IMR-90 (cell line): Measurements from ENCODE around the gene SLC39A11. TPM values are rescaled to one million over a fixed set of nuclear protein-coding genes. Genes with fewer than 3 reads are reported as not detected.

Experiments
- ATAC-seq: fragments of 200-7000 bp; cut with Tn5 transposase; 2 replicates; pipeline ENCODE4 v1.9.1; 2020; ENCODE audit warnings: low read depth, mild to moderate bottlenecking, moderate library complexity
- BruUV-seq: library from RNA; stranded (reverse); fragments of 400-500 nt; replicated peaks from 2 replicates; lab custom pipeline; 2021; lab: Mats Ljungman, UMichigan
- CTCF ChIA-PET: fragments of 300-600 bp; formaldehyde crosslinking; extraction: SDS; loops from one replicate; lab custom pipeline; 2021; ENCODE audit warnings: antibody characterized with exemption; lab: Yijun Ruan, JAX
- POLR2A ChIA-PET: fragments of 300-600 bp; sonication (Branson Sonifier 250); formaldehyde crosslinking; loops from one replicate; lab custom pipeline; 2022; ENCODE audit warnings: antibody characterized with exemption; ENCODE audit not compliant: unreplicated experiment; lab: Charles Lee
- DNase-seq: peaks from one replicate; pipeline ENCODE4 v3.0.0; 2013
- H2AFZ ChIP-seq: replicated peaks from 2 replicates; pipeline ENCODE3; 2013; ENCODE audit warnings: low read length, mild to moderate bottlenecking; ENCODE audit not compliant: poor library complexity
- H2AK5ac ChIP-seq: 2 replicates; pipeline ENCODE4 v1.6.1; 2013; ENCODE audit warnings: low read depth, low read length, inconsistent platforms
- H2AK9ac ChIP-seq: replicated peaks from 2 replicates; pipeline ENCODE3; 2013; ENCODE audit warnings: mild to moderate bottlenecking, low read depth, low read length, moderate library complexity; ENCODE audit not compliant: poor library complexity
- H2BK120ac ChIP-seq: 2 replicates; pipeline ENCODE4 v1.6.1; 2013; ENCODE audit warnings: low read depth, low read length, inconsistent platforms
- H2BK15ac ChIP-seq: 3 replicates; pipeline ENCODE4 v1.6.1; 2013; ENCODE audit warnings: low read depth, low read length, inconsistent platforms
- H2BK20ac ChIP-seq: 2 replicates; pipeline ENCODE4 v1.6.1; 2013; ENCODE audit warnings: low read depth, mild to moderate bottlenecking, inconsistent platforms, low read length, moderate library complexity
- H2BK5ac ChIP-seq: 2 replicates; pipeline ENCODE4 v1.6.1; 2013; ENCODE audit warnings: mild to moderate bottlenecking, low read depth, low read length, inconsistent platforms; ENCODE audit not compliant: poor library complexity, severe bottlenecking
- H3K14ac ChIP-seq: replicated peaks from 2 replicates; pipeline ENCODE4 v1.6.1; 2013; ENCODE audit warnings: low read depth, low read length, inconsistent platforms
- H3K18ac ChIP-seq: 2 replicates; pipeline ENCODE4 v1.6.1; 2013; ENCODE audit warnings: low read depth, low read length, control low read depth
- H3K23ac ChIP-seq: 2 replicates; pipeline ENCODE4 v1.6.1; 2013; ENCODE audit warnings: low read depth, low read length, inconsistent platforms
- H3K27ac ChIP-seq: 2 replicates; pipeline ENCODE4 v1.5.1; 2013; ENCODE audit warnings: mild to moderate bottlenecking, control low read depth, low read length; ENCODE audit not compliant: insufficient read depth
- H3K27me3 ChIP-seq: 2 replicates; pipeline ENCODE4 v1.6.1; 2013; ENCODE audit warnings: low read length; ENCODE audit not compliant: control insufficient read depth, insufficient read depth
- H3K36me3 ChIP-seq: 2 replicates; pipeline ENCODE4 v1.6.1; 2013; ENCODE audit warnings: low read length, mixed read lengths; ENCODE audit not compliant: control insufficient read depth, insufficient read depth
- H3K4ac ChIP-seq: 2 replicates; pipeline ENCODE4 v1.6.1; 2013; ENCODE audit warnings: low read depth, low read length, inconsistent platforms
- H3K4me1 ChIP-seq: 2 replicates; pipeline ENCODE4 v1.6.1; 2013; ENCODE audit warnings: low read length, mixed read lengths; ENCODE audit not compliant: control insufficient read depth, insufficient read depth
- H3K4me2 ChIP-seq: 2 replicates; pipeline ENCODE4 v1.6.1; 2013; ENCODE audit warnings: low read depth, mild to moderate bottlenecking, control low read depth, low read length, moderate library complexity
- H3K4me3 ChIP-seq: 2 replicates; pipeline ENCODE4 v1.5.1; 2013; ENCODE audit warnings: low read depth, mild to moderate bottlenecking, control low read depth, low read length, moderate library complexity; ENCODE audit not compliant: insufficient read depth
- H3K56ac ChIP-seq: 2 replicates; pipeline ENCODE4 v1.6.1; 2013; ENCODE audit warnings: low read length, inconsistent platforms; ENCODE audit not compliant: insufficient read depth; ENCODE audit errors: extremely low read depth
- H3K79me1 ChIP-seq, 2 experiments: 2 replicates each; pipeline ENCODE4 v1.6.1; 2013; ENCODE audit warnings: low read length in 2 of 2, inconsistent platforms in 1 of 2, low read depth in 1 of 2
- H3K9ac ChIP-seq: 2 replicates; pipeline ENCODE4 v1.6.1; 2013; ENCODE audit warnings: low read depth, low read length, control low read depth
- H3K9me1 ChIP-seq: 2 replicates; pipeline ENCODE4 v1.6.1; 2013; ENCODE audit warnings: low read length, inconsistent platforms; ENCODE audit not compliant: insufficient read depth
- H3K9me3 ChIP-seq: 2 replicates; pipeline ENCODE4 v1.6.1; 2013; ENCODE audit warnings: low read length; ENCODE audit not compliant: control insufficient read depth, insufficient read depth
- H4K20me1 ChIP-seq: 2 replicates; pipeline ENCODE4 v1.6.1; 2013; ENCODE audit warnings: low read length, inconsistent platforms; ENCODE audit not compliant: insufficient read depth
- H4K5ac ChIP-seq: 2 replicates; pipeline ENCODE4 v1.6.1; 2013; ENCODE audit warnings: mild to moderate bottlenecking, low read depth, low read length, control low read depth
- H4K8ac ChIP-seq, 2 experiments: 2 replicates each; pipeline ENCODE4 v1.6.1; 2013; ENCODE audit warnings: low read depth in 2 of 2, low read length in 2 of 2, control low read depth in 1 of 2, inconsistent platforms in 1 of 2
- H4K91ac ChIP-seq: 2 replicates; pipeline ENCODE4 v1.6.1; 2013; ENCODE audit warnings: low read depth, low read length, inconsistent platforms; ENCODE audit not compliant: insufficient read depth
- BHLHE40 ChIP-seq: fragments of 150-350 bp; IDR thresholded peaks from 2 replicates; pipeline ENCODE4 v1.6.1; 2016; ENCODE audit warnings: mild to moderate bottlenecking, low read depth, low read length
- MAZ ChIP-seq: IDR thresholded peaks from 2 replicates; pipeline ENCODE4 v1.6.1; 2012; ENCODE audit warnings: low read depth, mild to moderate bottlenecking, low read length, improper control_type of control experiment, moderate library complexity, borderline replicate concordance
- MXI1 ChIP-seq: IDR thresholded peaks from 2 replicates; pipeline ENCODE4 v1.6.1; 2012; ENCODE audit warnings: low read depth, mild to moderate bottlenecking, low read length, moderate library complexity, borderline replicate concordance
- POLR2A ChIP-seq: IDR thresholded peaks from 2 replicates; pipeline ENCODE4 v1.6.1; 2012; ENCODE audit warnings: mild to moderate bottlenecking, low read depth, low read length
- RAD21 ChIP-seq: IDR thresholded peaks from 2 replicates; pipeline ENCODE4 v1.6.1; 2012; ENCODE audit warnings: low read length, improper control_type of control experiment
- RCOR1 ChIP-seq: IDR thresholded peaks from 2 replicates; pipeline ENCODE4 v1.6.1; 2012; ENCODE audit warnings: mild to moderate bottlenecking, low read length, improper control_type of control experiment; ENCODE audit not compliant: insufficient replicate concordance
- RFX5 ChIP-seq: IDR thresholded peaks from 2 replicates; pipeline ENCODE4 v1.8.0; 2012; ENCODE audit warnings: low read depth, mild to moderate bottlenecking, low read length, moderate library complexity
- SMC3 ChIP-seq: fragments of 150-350 bp; IDR thresholded peaks from 2 replicates; pipeline ENCODE4 v1.6.1; 2016; ENCODE audit warnings: low read depth, mild to moderate bottlenecking, antibody characterized with exemption, low read length, moderate library complexity
- WGBS, 2 experiments: methylation state at CpG; one replicate each; pipeline versions ENCODE4 v1.1.5 to v1.1.7; 2013; ENCODE audit warnings: missing lambda C conversion rate in 2 of 2; ENCODE audit not compliant: insufficient read length in 1 of 2; ENCODE audit errors: extremely low coverage in 2 of 2; 5-methylcytosine and 5-hydroxymethylcytosine counted together
- dilution Hi-C: fragments of 300-500 bp; cut with HindIII; formaldehyde crosslinking; loops from one replicate; pipeline ENCODE4 v1.14.3; 2018; ENCODE audit warnings: low sequenced_read_pairs; ENCODE audit not compliant: unreplicated experiment
- in situ Hi-C: fragments of 300-500 bp; cut with MboI; formaldehyde crosslinking; loops from 3 replicates; pipeline ENCODE4 v1.14.3; 2019; ENCODE audit warnings: low sequenced_read_pairs, inconsistent platforms, mixed read lengths
- intact Hi-C: fragments of 100-400 bp; cut with micrococcal nuclease; formaldehyde crosslinking; loops from 2 replicates; pipeline ENCODE4 v1.10.0; 2022
- polyA plus RNA-seq, 3 experiments: library from polyadenylated mRNA; depleted of rRNA; stranded (reverse); fragments of >200 nt; gene quantifications; 2 replicates each; pipeline ENCODE4 v1.2.3, GENCODE V29; 2012; ENCODE audit warnings: low replicate concordance in 1 of 3
- total RNA-seq: library from RNA; depleted of rRNA; stranded (reverse); fragments of >200 nt; gene quantifications from 2 replicates; pipeline ENCODE4 v1.2.3, GENCODE V29; 2012
- TF ChIP-seq, protein P1 (sequence below): fragments of 150-350 bp; IDR thresholded peaks from 2 replicates; pipeline ENCODE4 v1.6.1; 2016; ENCODE audit warnings: low read depth, mild to moderate bottlenecking, low read length, moderate library complexity, borderline replicate concordance
- TF ChIP-seq, protein P2 (sequence below): conservative IDR thresholded peaks from 2 replicates; pipeline ENCODE4 v1.5.1; 2012; ENCODE audit warnings: mild to moderate bottlenecking, low read depth, low read length, improper control_type of control experiment

Gene SLC39A11
- total and polyA plus RNA-seq, 2 of the 4 experiments (the other 2 are of a cell fraction): 8.8 to 14.3 TPM

DNA sequence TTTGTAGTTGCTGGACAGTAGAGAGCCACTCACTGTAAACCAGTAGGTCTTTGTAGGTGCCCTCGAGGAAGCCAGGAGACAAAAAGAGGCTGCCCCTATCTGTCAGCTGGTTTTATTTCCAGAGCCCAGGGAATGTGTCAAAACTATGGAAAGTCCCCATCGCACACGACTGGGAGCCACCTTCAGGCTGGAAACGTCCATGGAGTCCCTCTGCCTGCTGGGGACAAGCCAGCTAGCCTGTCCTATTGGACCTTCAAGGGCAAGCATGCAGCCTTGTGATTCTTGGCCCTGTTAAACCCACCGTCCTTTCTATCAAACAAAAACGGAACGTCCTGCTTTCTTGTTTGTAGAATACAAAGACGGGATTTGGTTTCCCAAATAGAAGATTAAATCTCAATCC is 289.8 kb downstream of the SLC39A11 start:
- Histone ChIP-seq H4K5ac (no peak overlapping the region), H3K27ac (no peak overlapping the region), H3K4me3 (no peak overlapping the region), H3K4me1 (peaks cover 5% of the 10 kb centered on the region), H3K79me1 (no peaks in the 10 kb centered on the region), H4K91ac (no peak overlapping the region), H2BK20ac (no peak overlapping the region), H3K4me2 (no peak overlapping the region), H3K18ac (no peak overlapping the region), H4K20me1 (no peaks in the 10 kb centered on the region), H2BK15ac (no peak overlapping the region), H4K8ac (no peak overlapping the region), H2AK9ac (no peak overlapping the region), H3K9ac (no peak overlapping the region), H2BK120ac (no peak overlapping the region), H2AFZ (no peak overlapping the region), H3K9me1 (peaks cover 5% of the 10 kb centered on the region; the same call in 1 of the 2 replicates), H2AK5ac (no peak overlapping the region), H3K4ac (no peak overlapping the region), H3K56ac (no peak overlapping the region), H3K27me3 (no peaks in the 10 kb centered on the region), H3K23ac (no peak overlapping the region), H3K36me3 (no peaks in the 10 kb centered on the region; the same call in 1 of the 2 replicates), H2BK5ac (no peak overlapping the region), H3K14ac (no peak overlapping the region), H3K9me3 (peaks cover 7% of the 10 kb centered on the region)
- in situ Hi-C loops (no loop called here), dilution Hi-C loops (no loop called here), intact Hi-C loops (no loop called here)
- ATAC-seq (no peak), DNase-seq (no peak)
- TF ChIP-seq MAZ (no peak), MXI1 (no peak), SMC3 (no peak), RCOR1 (no peak), RFX5 (no peak), POLR2A (no peak), BHLHE40 (no peak), RAD21 (no peak)
- TF ChIP-seq, protein P1, sequence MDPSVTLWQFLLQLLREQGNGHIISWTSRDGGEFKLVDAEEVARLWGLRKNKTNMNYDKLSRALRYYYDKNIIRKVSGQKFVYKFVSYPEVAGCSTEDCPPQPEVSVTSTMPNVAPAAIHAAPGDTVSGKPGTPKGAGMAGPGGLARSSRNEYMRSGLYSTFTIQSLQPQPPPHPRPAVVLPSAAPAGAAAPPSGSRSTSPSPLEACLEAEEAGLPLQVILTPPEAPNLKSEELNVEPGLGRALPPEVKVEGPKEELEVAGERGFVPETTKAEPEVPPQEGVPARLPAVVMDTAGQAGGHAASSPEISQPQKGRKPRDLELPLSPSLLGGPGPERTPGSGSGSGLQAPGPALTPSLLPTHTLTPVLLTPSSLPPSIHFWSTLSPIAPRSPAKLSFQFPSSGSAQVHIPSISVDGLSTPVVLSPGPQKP: no peak
- TF ChIP-seq, protein P2, sequence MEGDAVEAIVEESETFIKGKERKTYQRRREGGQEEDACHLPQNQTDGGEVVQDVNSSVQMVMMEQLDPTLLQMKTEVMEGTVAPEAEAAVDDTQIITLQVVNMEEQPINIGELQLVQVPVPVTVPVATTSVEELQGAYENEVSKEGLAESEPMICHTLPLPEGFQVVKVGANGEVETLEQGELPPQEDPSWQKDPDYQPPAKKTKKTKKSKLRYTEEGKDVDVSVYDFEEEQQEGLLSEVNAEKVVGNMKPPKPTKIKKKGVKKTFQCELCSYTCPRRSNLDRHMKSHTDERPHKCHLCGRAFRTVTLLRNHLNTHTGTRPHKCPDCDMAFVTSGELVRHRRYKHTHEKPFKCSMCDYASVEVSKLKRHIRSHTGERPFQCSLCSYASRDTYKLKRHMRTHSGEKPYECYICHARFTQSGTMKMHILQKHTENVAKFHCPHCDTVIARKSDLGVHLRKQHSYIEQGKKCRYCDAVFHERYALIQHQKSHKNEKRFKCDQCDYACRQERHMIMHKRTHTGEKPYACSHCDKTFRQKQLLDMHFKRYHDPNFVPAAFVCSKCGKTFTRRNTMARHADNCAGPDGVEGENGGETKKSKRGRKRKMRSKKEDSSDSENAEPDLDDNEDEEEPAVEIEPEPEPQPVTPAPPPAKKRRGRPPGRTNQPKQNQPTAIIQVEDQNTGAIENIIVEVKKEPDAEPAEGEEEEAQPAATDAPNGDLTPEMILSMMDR: no peak
- no TSS peak for BruUV-seq
- CTCF ChIA-PET: no interaction called here
- 72% methylated on average over 4 of the region's 8 CpGs; no CpG with 5 or more reads in 1 of the 2 experiments for WGBS, 2 experiments
- POLR2A ChIA-PET: no interaction called here
